Immature natural killer cell (primary cell): ENCODE data around the gene SLX4IP. TPM values are rescaled to one million over a fixed set of nuclear protein-coding genes. Genes with fewer than 3 reads are reported as not detected.

Experiments used
- DNase-seq, 3 donors: peaks; one replicate each; pipeline ENCODE4 v3.0.0; 2022; ENCODE audit warnings: mixed read lengths in 1 of 3
- H3K27ac Mint-ChIP-seq, 6 donors: one replicate each; pipeline ENCODE4 v1.8.0; 2020; ENCODE audit warnings: mixed read lengths in 6 of 6, mild to moderate bottlenecking in 5 of 6, inconsistent platforms in 4 of 6, moderate library complexity in 3 of 6
- H3K27me3 Mint-ChIP-seq, 3 donors: one replicate each; pipeline ENCODE4 v1.8.0; 2020 to 2021; ENCODE audit warnings: low read depth in 3 of 3, mild to moderate bottlenecking in 3 of 3, mixed read lengths in 3 of 3, moderate library complexity in 3 of 3, inconsistent platforms in 1 of 3
- H3K36me3 Mint-ChIP-seq, 3 donors: one replicate each; pipeline ENCODE4 v1.8.0; 2020; ENCODE audit warnings: mixed read lengths in 3 of 3, inconsistent platforms in 2 of 3, mild to moderate bottlenecking in 2 of 3
- H3K4me1 Mint-ChIP-seq, 2 donors: one replicate each; pipeline ENCODE4 v1.8.0; 2020; ENCODE audit warnings: inconsistent platforms in 2 of 2, mild to moderate bottlenecking in 2 of 2, mixed read lengths in 2 of 2, moderate library complexity in 1 of 2
- H3K4me3 Mint-ChIP-seq, 5 donors: one replicate each; pipeline ENCODE4 v1.8.0; 2020; ENCODE audit warnings: mild to moderate bottlenecking in 5 of 5, mixed read lengths in 5 of 5, inconsistent platforms in 3 of 5, moderate library complexity in 3 of 5
- H3K9me3 Mint-ChIP-seq, 6 donors: one replicate each; pipeline ENCODE4 v1.8.0; 2020; ENCODE audit warnings: mild to moderate bottlenecking in 6 of 6, mixed read lengths in 6 of 6, inconsistent platforms in 4 of 6, moderate library complexity in 3 of 6
- polyA plus RNA-seq, 3 donors: library from polyadenylated mRNA; unstranded; fragments of 300-500 nt; fragmentation: Illumina TruSeq; gene quantifications; one replicate each; pipeline ENCODE4 v1.2.3, GENCODE V29; 2021

The SLX4IP gene
- polyA plus RNA-seq, 3 donors from 2014 or later = 0.52 to 1.6 (median 0.75) TPM

GRCh38 chr20:10634683-10635411, 199.7 kb downstream of the SLX4IP start:
- DNase-seq = no peak
- Mint-ChIP-seq H3K4me3 (no peak overlapping the region), H3K27ac (no peak overlapping the region), H3K4me1 (no peaks in the 10 kb centered on the region), H3K27me3 (peaks cover 0 to 1% (median 0%) of the 10 kb centered on the region in 3 donors), H3K36me3 (peaks cover 0 to 9% (median 4%) of the 10 kb centered on the region in 3 donors), H3K9me3 (no peaks in the 10 kb centered on the region)

GRCh38 chr20:10635476-10636208, 200.5 kb downstream of the SLX4IP start:
- DNase-seq = no peak
- Mint-ChIP-seq H3K9me3 (no peaks in the 10 kb centered on the region), H3K4me3 (no peak overlapping the region), H3K27me3 (no peaks in the 10 kb centered on the region), H3K36me3 (peaks cover 0 to 9% (median 4%) of the 10 kb centered on the region in 3 donors), H3K4me1 (no peaks in the 10 kb centered on the region), H3K27ac (no peak overlapping the region)

DNA sequence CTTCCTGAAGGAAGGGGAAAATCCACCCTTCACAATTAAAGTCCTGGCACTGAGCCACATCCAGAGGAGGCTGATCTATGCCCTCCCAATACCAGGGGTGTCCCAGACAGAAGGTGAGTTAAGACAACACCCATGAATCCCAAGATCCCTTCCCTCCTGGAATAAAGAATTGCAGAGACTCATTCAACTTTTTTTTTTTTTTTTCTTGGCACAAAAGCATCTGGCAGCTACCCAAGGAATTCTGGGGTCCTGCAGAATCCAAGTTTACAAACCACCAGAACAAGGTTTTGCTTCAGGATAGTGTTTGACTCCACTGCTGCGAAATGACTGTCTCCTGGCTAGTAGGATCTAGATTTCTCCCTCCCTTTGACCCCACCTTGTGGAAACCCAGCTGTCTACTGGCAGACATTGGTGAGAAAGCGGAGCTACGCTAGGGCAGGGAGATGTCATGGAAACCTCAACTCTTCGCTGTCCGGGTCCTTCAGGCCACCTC, 201.3 kb downstream of the SLX4IP start:
- H3K4me1 Mint-ChIP-seq = no peaks in the 10 kb centered on the region

GRCh38 chr20:10637031-10637559, 202.0 kb downstream of the SLX4IP start:
- Mint-ChIP-seq H3K4me1 (no peaks in the 10 kb centered on the region), H3K4me3 (no peak overlapping the region), H3K27me3 (no peaks in the 10 kb centered on the region), H3K36me3 (peaks cover 0 to 12% (median 4%) of the 10 kb centered on the region in 3 donors), H3K9me3 (no peaks in the 10 kb centered on the region), H3K27ac (no peak overlapping the region)
- DNase-seq = no peak

More for the DNA sequence above, 201.3 kb downstream of the SLX4IP start:
- Mint-ChIP-seq H3K36me3 (peaks cover 0 to 9% (median 4%) of the 10 kb centered on the region in 3 donors), H3K4me3 (no peak overlapping the region), H3K9me3 (no peaks in the 10 kb centered on the region), H3K27me3 (no peaks in the 10 kb centered on the region), H3K27ac (no peak overlapping the region)
- no peak for DNase-seq

- H3K27me3 Mint-ChIP-seq = no peaks in the 10 kb centered on the region
- no peak for DNase-seq
- H3K4me1 Mint-ChIP-seq = no peaks in the 10 kb centered on the region
- H3K27ac Mint-ChIP-seq = no peak overlapping the region
- H3K36me3 Mint-ChIP-seq = peaks cover 0 to 16% (median 4%) of the 10 kb centered on the region in 3 donors
- no peak overlapping the region for H3K4me3 Mint-ChIP-seq
- no peaks in the 10 kb centered on the region for H3K9me3 Mint-ChIP-seq
These were observed 202.5 kb downstream of the SLX4IP start for GRCh38 chr20:10637563-10637962.

DNA sequence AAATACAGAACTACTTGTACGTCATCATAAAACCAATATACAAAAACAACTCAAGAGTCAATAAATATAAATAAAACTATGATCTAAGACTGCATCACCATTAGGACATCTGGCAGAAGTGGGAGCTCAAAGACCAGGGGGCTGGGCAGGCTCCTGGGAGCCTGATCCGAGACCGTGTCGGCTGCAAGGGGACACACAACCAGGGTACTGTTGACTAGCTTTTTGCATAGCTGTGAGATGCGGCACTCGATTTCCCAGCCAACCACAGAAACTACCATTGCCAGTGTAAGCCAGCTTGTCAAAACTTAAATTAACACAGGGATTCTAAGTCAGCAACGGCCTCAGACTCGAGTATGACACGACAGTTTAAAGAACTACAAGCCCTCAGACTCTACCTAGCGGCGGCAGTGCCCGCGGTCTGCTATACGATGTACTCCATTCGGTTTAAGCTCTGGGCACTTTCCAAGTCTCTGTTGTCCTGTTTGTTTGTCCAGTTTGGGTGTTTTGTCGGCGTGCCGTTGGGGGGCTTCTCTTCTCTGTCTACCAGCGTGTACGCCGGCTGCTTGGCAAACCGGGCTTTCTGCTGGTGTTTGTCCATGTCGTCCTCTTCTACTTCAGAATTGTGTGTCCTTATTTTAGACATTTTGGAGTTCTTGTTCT, 204.1 kb downstream of the SLX4IP start:
- Mint-ChIP-seq H3K27ac (peak overlapping the region in 1 of 6 donors; percentile 37), H3K36me3 (peaks cover 0 to 26% (median 4%) of the 10 kb centered on the region in 3 donors), H3K4me3 (no peak overlapping the region), H3K27me3 (no peaks in the 10 kb centered on the region), H3K9me3 (no peaks in the 10 kb centered on the region), H3K4me1 (peaks cover 3 to 12% of the 10 kb centered on the region in 2 donors)
- DNase-seq = no peak

- Mint-ChIP-seq H3K27ac (peak overlapping the region in 1 of 6 donors; percentile 37), H3K27me3 (no peaks in the 10 kb centered on the region), H3K36me3 (peaks cover 0 to 26% (median 4%) of the 10 kb centered on the region in 3 donors), H3K4me3 (no peak overlapping the region), H3K9me3 (no peaks in the 10 kb centered on the region), H3K4me1 (peaks cover 9 to 18% of the 10 kb centered on the region in 2 donors)
- DNase-seq = no peak
These were observed 204.8 kb downstream of the SLX4IP start for GRCh38 chr20:10639737-10640556.

GRCh38 chr20:10640897-10641296, 205.8 kb downstream of the SLX4IP start:
- H3K4me3 Mint-ChIP-seq = no peak overlapping the region
- H3K9me3 Mint-ChIP-seq = no peaks in the 10 kb centered on the region

GRCh38 chr20:10641467-10641866, 206.4 kb downstream of the SLX4IP start:
- peaks cover 0 to 26% (median 4%) of the 10 kb centered on the region in 3 donors for H3K36me3 Mint-ChIP-seq
- H3K4me3 Mint-ChIP-seq = no peak overlapping the region
- H3K9me3 Mint-ChIP-seq = no peaks in the 10 kb centered on the region
- DNase-seq = no peak
- H3K27me3 Mint-ChIP-seq = no peaks in the 10 kb centered on the region
- H3K4me1 Mint-ChIP-seq = peaks cover 9 to 18% of the 10 kb centered on the region in 2 donors
- no peak overlapping the region for H3K27ac Mint-ChIP-seq

More at GRCh38 chr20:10640897-10641296, 205.8 kb downstream of the SLX4IP start:
- Mint-ChIP-seq H3K27ac (no peak overlapping the region), H3K27me3 (no peaks in the 10 kb centered on the region), H3K4me1 (peaks cover 9 to 18% of the 10 kb centered on the region in 2 donors), H3K36me3 (peaks cover 0 to 26% (median 4%) of the 10 kb centered on the region in 3 donors)
- DNase-seq = no peak

DNA sequence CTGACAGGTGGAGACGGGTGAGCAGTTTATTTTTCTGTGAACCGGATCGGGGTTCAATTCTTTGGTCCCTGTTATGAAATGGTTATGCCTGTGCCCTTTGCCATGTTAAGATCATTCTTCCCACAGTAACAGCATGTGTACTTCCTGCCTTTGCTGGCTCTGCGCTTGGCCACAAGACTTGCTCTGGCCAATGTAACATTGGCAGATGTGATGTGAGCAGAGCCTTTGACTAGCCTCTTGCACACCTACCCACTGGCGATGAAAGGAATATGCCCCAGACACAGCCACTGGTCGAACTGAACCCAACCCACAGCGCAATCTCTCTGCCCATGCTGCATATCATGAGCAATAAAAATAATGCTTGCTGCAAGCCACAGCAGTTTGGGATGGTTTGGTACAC, 206.8 kb downstream of the SLX4IP start:
- H3K36me3 Mint-ChIP-seq = peaks cover 0 to 26% (median 4%) of the 10 kb centered on the region in 3 donors
- no peaks in the 10 kb centered on the region for H3K27me3 Mint-ChIP-seq
- peaks cover 9 to 18% of the 10 kb centered on the region in 2 donors for H3K4me1 Mint-ChIP-seq
- H3K4me3 Mint-ChIP-seq = no peak overlapping the region
- DNase-seq = no peak
- no peaks in the 10 kb centered on the region for H3K9me3 Mint-ChIP-seq
- H3K27ac Mint-ChIP-seq = no peak overlapping the region

- peaks cover 9 to 18% of the 10 kb centered on the region in 2 donors for H3K4me1 Mint-ChIP-seq
- peaks cover 0 to 32% (median 4%) of the 10 kb centered on the region in 3 donors for H3K36me3 Mint-ChIP-seq
- DNase-seq = no peak
- no peak overlapping the region for H3K4me3 Mint-ChIP-seq
- no peaks in the 10 kb centered on the region for H3K9me3 Mint-ChIP-seq
- peaks cover 0 to under 1% (median 0%) of the 10 kb centered on the region in 3 donors for H3K27me3 Mint-ChIP-seq
- H3K27ac Mint-ChIP-seq = peak overlapping the region in 1 of 6 donors; percentile 79
These were observed 207.9 kb downstream of the SLX4IP start for GRCh38 chr20:10642856-10643559.

DNA sequence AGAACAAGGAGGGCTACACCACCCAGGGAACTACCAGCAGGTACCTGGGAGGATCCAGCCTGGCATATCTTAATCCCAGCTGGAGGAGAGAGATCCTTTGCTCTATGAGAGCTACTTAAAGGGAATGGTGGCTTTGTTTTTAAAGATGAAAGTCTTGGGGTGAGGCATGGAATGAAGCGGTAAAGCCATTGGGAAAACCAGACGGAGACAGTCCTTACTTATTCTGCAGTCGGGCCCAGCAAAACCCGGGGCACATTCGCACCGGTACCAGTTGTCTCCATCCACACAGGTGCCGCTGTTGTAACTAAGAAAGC, 208.4 kb downstream of the SLX4IP start:
- H3K27ac Mint-ChIP-seq = peak overlapping the region in 1 of 6 donors; percentile 79

More for the DNA sequence above, 208.4 kb downstream of the SLX4IP start:
- peaks cover 0 to 3% (median 0%) of the 10 kb centered on the region in 3 donors for H3K27me3 Mint-ChIP-seq
- H3K4me1 Mint-ChIP-seq = peaks cover 9 to 18% of the 10 kb centered on the region in 2 donors
- H3K4me3 Mint-ChIP-seq = no peak overlapping the region
- no peaks in the 10 kb centered on the region for H3K9me3 Mint-ChIP-seq
- peaks cover 0 to 29% (median 4%) of the 10 kb centered on the region in 3 donors for H3K36me3 Mint-ChIP-seq
- DNase-seq = no peak
